Natural killer cell (primary cell): ENCODE results near the gene FHOD1. TPM values are rescaled to one million over a fixed set of nuclear protein-coding genes. Genes with fewer than 3 reads are reported as not detected.

Experiments used
- ATAC-seq, 3 donors: fragments of 150-1000 bp in 2 of 3; fragments of 200-7000 bp in 1 of 3; cut with Tn5 transposase; 1 replicate in 1 of 3; 2 replicates in 2 of 3; pipeline ENCODE4 v1.10.0; 2021; ENCODE audit warnings: mild to moderate bottlenecking in 2 of 3, moderate library complexity in 2 of 3
- DNase-seq, 2 donors: peaks; one replicate each; pipeline versions ENCODE4 v3.0.0 to v3.0.0-alpha.2; 2013 to 2021; ENCODE audit warnings: mixed read lengths in 1 of 2
- H3K27ac ChIP-seq: one replicate; pipeline ENCODE4 v1.5.1; 2013; ENCODE audit warnings: mild to moderate bottlenecking, low read length
- H3K27me3 ChIP-seq: one replicate; pipeline ENCODE4 v1.6.1; 2013; ENCODE audit warnings: low read length; ENCODE audit not compliant: control insufficient read depth, insufficient read depth
- H3K36me3 ChIP-seq: one replicate; pipeline ENCODE4 v1.6.1; 2013; ENCODE audit warnings: low read length; ENCODE audit not compliant: control insufficient read depth, insufficient read depth
- H3K4me1 ChIP-seq: one replicate; pipeline ENCODE4 v1.6.1; 2013; ENCODE audit warnings: low read length; ENCODE audit not compliant: control insufficient read depth, insufficient read depth
- H3K4me3 ChIP-seq: one replicate; pipeline ENCODE4 v1.5.1; 2013; ENCODE audit warnings: low read length
- H3K9me3 ChIP-seq: one replicate; pipeline ENCODE4 v1.6.1; 2013; ENCODE audit warnings: low read length; ENCODE audit not compliant: control insufficient read depth, insufficient read depth
- H3K27ac Mint-ChIP-seq, 2 donors: one replicate each; pipeline ENCODE4 v1.8.0; 2022; ENCODE audit warnings: mild to moderate bottlenecking in 2 of 2, mixed read lengths in 2 of 2, moderate library complexity in 1 of 2
- H3K27me3 Mint-ChIP-seq, 2 donors: one replicate each; pipeline ENCODE4 v1.8.0; 2022; ENCODE audit warnings: low read depth in 2 of 2, mixed read lengths in 2 of 2
- H3K36me3 Mint-ChIP-seq: one replicate; pipeline ENCODE4 v1.8.0; 2022; ENCODE audit warnings: mixed read lengths
- H3K4me1 Mint-ChIP-seq, 2 donors: one replicate each; pipeline ENCODE4 v1.8.0; 2022; ENCODE audit warnings: mixed read lengths in 2 of 2
- H3K4me3 Mint-ChIP-seq: one replicate; pipeline ENCODE4 v1.8.0; 2022; ENCODE audit warnings: mild to moderate bottlenecking, moderate library complexity, mixed read lengths
- H3K9me3 Mint-ChIP-seq, 2 donors: one replicate each; pipeline ENCODE4 v1.8.0; 2022; ENCODE audit warnings: mixed read lengths in 2 of 2
- CTCF ChIP-seq: fragments of 200-600 bp; IDR thresholded peaks from one replicate; pipeline ENCODE4 v1.8.0; 2022; ENCODE audit warnings: antibody characterized with exemption
- WGBS: methylation state at CpG from one replicate; pipeline ENCODE4 v1.1.7; 2013; ENCODE audit warnings: missing lambda C conversion rate; ENCODE audit not compliant: insufficient coverage; 5-methylcytosine and 5-hydroxymethylcytosine counted together
- intact Hi-C: fragments of 100-400 bp; cut with micrococcal nuclease; formaldehyde crosslinking; loops from one replicate; pipeline ENCODE4 v1.14.2; 2022
- total RNA-seq, 4 donors: library from RNA; stranded (reverse); fragments of 120-200 nt in 1 of 4; gene quantifications; one replicate each; pipeline versions ENCODE4 v1.2.3 to v1.2.4, GENCODE V29; 2013 to 2022

Gene FHOD1
- total RNA-seq, 3 donors from 2014 or later (not counting 1 experiment from before 2014, with no cell fraction given), result 79.3 to 96.8 (median 89.2) TPM

- H3K36me3 ChIP-seq, result peaks cover 59% of the 10 kb centered on the region
- H3K4me3 Mint-ChIP-seq, result no peak overlapping the region
- H3K27ac Mint-ChIP-seq, result peak overlapping the region in 1 of 2 donors; percentile 40
- no peaks in the 10 kb centered on the region for H3K27me3 Mint-ChIP-seq
- no peak overlapping the region for H3K27ac ChIP-seq
- peaks cover 14% of the 10 kb centered on the region for H3K36me3 Mint-ChIP-seq
- peaks cover 14% of the 10 kb centered on the region for H3K4me1 ChIP-seq
- H3K4me3 ChIP-seq, result no peak overlapping the region
- peaks cover 25 to 37% of the 10 kb centered on the region in 2 donors for H3K4me1 Mint-ChIP-seq
- H3K9me3 Mint-ChIP-seq, result no peaks in the 10 kb centered on the region
- DNase-seq, result no peak
- WGBS, result 86% methylated on average over 6 of the region's 6 CpGs
- no peaks in the 10 kb centered on the region for H3K9me3 ChIP-seq
- intact Hi-C loops, result no loop called here
- ATAC-seq, result no peak
- no peaks in the 10 kb centered on the region for H3K27me3 ChIP-seq
- no peak for TF ChIP-seq CTCF
Measured at GRCh38 chr16:67197704-67198103, 49.6 kb downstream of the FHOD1 start.

GRCh38 chr16:67196881-67197280 lies 50.4 kb downstream of the FHOD1 start:
- H3K4me1 Mint-ChIP-seq, result peaks cover 26 to 44% of the 10 kb centered on the region in 2 donors
- H3K27ac Mint-ChIP-seq, result peak overlapping the region in 1 of 2 donors; percentile 66
- TF ChIP-seq CTCF, result no peak
- Histone ChIP-seq H3K27ac (no peak overlapping the region), H3K9me3 (no peaks in the 10 kb centered on the region), H3K4me1 (peaks cover 19% of the 10 kb centered on the region), H3K36me3 (peaks cover 54% of the 10 kb centered on the region), H3K4me3 (no peak overlapping the region), H3K27me3 (no peaks in the 10 kb centered on the region)
- WGBS, result 94% methylated on average over 1 of the region's 1 CpG
- DNase-seq, result no peak
- peak overlapping the region; percentile 29 for H3K4me3 Mint-ChIP-seq
- ATAC-seq, result no peak
- H3K36me3 Mint-ChIP-seq, result peaks cover 14% of the 10 kb centered on the region
- H3K27me3 Mint-ChIP-seq, result no peaks in the 10 kb centered on the region
- intact Hi-C loops, result no loop called here
- no peaks in the 10 kb centered on the region for H3K9me3 Mint-ChIP-seq

DNA sequence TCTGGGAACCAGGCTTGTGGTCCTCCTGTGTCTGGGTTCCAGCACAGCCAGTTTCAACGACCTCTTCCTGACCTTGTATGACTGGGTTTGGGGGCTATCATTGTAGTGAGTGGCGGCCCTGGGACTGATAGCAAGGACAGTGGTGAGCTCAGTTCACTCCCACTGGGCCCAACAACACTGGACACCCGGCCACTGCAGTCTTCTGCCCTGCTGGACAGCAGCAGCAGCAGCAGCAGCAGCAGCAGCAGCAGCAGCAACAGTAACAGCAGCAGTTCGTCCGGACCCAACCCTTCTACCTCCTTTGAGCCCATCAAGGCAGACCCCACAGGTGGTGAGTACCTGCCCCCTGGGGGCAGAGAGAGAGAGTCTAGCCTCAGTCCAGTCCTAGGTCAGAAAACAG lies 51.6 kb downstream of the FHOD1 start:
- intact Hi-C loops, result no loop called here
- Mint-ChIP-seq H3K27me3 (no peaks in the 10 kb centered on the region), H3K4me1 (peaks cover 34 to 52% of the 10 kb centered on the region in 2 donors), H3K9me3 (no peaks in the 10 kb centered on the region), H3K4me3 (no peak overlapping the region), H3K27ac (peak overlapping the region; percentile 8 to 15), H3K36me3 (peaks cover 14% of the 10 kb centered on the region)
- no peak overlapping the region for H3K4me3 ChIP-seq
- H3K9me3 ChIP-seq, result no peaks in the 10 kb centered on the region
- DNase-seq (no peak), ATAC-seq (no peak)
- no peak for TF ChIP-seq CTCF
- H3K4me1 ChIP-seq, result peaks cover 25% of the 10 kb centered on the region
- no peaks in the 10 kb centered on the region for H3K27me3 ChIP-seq
- H3K27ac ChIP-seq, result no peak overlapping the region
- WGBS, result 93% methylated on average over 5 of the region's 5 CpGs
- peaks cover 45% of the 10 kb centered on the region for H3K36me3 ChIP-seq

DNA sequence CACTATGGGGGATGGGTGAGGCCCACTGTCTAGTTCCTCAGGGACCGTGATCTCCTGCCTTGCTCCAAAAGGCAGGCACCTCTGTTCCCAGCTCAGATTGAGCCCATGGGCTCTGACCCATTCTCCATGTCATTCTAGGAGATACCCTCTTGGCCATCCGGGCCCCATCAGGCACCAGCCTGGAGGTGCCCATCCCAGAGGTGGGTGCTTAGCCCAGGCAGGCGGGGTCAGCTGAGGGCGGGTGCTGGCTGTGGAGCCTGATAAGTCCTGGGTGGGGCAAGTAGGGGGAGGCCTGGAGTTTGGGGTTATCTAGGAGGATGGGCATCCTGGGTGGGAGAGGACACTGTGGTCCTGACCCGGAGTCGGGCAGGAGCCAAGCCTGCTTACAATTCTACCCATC lies 53.0 kb downstream of the FHOD1 start:
- WGBS, result 96% methylated on average over 4 of the region's 6 CpGs
- no peaks in the 10 kb centered on the region for H3K9me3 ChIP-seq
- H3K36me3 Mint-ChIP-seq, result peaks cover 14% of the 10 kb centered on the region
- no peak overlapping the region for H3K27ac ChIP-seq
- H3K27me3 Mint-ChIP-seq, result no peaks in the 10 kb centered on the region
- no peaks in the 10 kb centered on the region for H3K9me3 Mint-ChIP-seq
- H3K36me3 ChIP-seq, result peaks cover 42% of the 10 kb centered on the region
- H3K4me1 ChIP-seq, result peaks cover 25% of the 10 kb centered on the region
- intact Hi-C loops, result no loop called here
- no peak for TF ChIP-seq CTCF
- no peak for ATAC-seq
- no peaks in the 10 kb centered on the region for H3K27me3 ChIP-seq
- DNase-seq, result no peak
- H3K4me3 ChIP-seq, result no peak overlapping the region
- H3K4me3 Mint-ChIP-seq, result peak overlapping the region; percentile 66
- H3K27ac Mint-ChIP-seq, result peak overlapping the region; percentile 75 to 86
- peaks cover 34 to 52% of the 10 kb centered on the region in 2 donors for H3K4me1 Mint-ChIP-seq
